Lower leg skin (tissue), 4 donors: Measurements from ENCODE around the gene TRMT11. TPM values are rescaled to one million over a fixed set of nuclear protein-coding genes. Genes with fewer than 3 reads are reported as not detected.
"Not testable (repeated sequence)": the region's sequence is repeated elsewhere in the genome, so short reads cannot be mapped to it uniquely, and the experiment has no call there.

Experiments used
- DNase-seq, 2 donors: peaks; one replicate each; pipeline ENCODE4 v3.0.0-alpha.2; 2019; ENCODE audit warnings: low spot score in 2 of 2
- H3K4me3 ChIP-seq: fragments of 200-600 bp; sonication (generic); 2 replicates; pipeline ENCODE4 v1.5.1; 2017; ENCODE audit warnings: mild to moderate bottlenecking, low read depth; ENCODE audit not compliant: poor library complexity, severe bottlenecking
- CTCF ChIP-seq, 3 donors: fragments of 450-650 bp; IDR thresholded peaks; one replicate each; pipeline ENCODE4 v1.5.1; 2016; ENCODE audit warnings: antibody characterized with exemption in 3 of 3, mild to moderate bottlenecking in 3 of 3, moderate library complexity in 2 of 3
- POLR2A ChIP-seq, 2 donors: fragments of 450-650 bp; IDR thresholded peaks; one replicate each; pipeline ENCODE4 v1.6.1; 2016 to 2017; ENCODE audit warnings: antibody characterized with exemption in 2 of 2, mild to moderate bottlenecking in 1 of 2, moderate library complexity in 1 of 2
- WGBS, 2 donors: methylation state at CpG; one replicate each; pipeline ENCODE4 v1.1.5; 2018; 5-methylcytosine and 5-hydroxymethylcytosine counted together
- intact Hi-C: fragments of 100-400 bp; cut with DNase I; formaldehyde crosslinking; loops from one replicate; pipeline ENCODE4 v1.15.0; 2023; ENCODE audit warnings: low total_unique reads
- total RNA-seq, 4 donors: library from RNA; depleted of rRNA; stranded (reverse); fragments of >200 nt; gene quantifications; one replicate each; pipeline ENCODE4 v1.1.0, GENCODE V29; 2016

TRMT11 gene
- total RNA-seq, 4 donors from 2014 or later, result 8.1 to 14.0 (median 11.0) TPM

- WGBS, 2 donors, result 55 to 56% methylated on average over 4 of the region's 4 CpGs
- no peak for DNase-seq
- TF ChIP-seq CTCF (IDR thresholded peaks at IDR 0.05) (no peak), POLR2A (IDR thresholded peaks at IDR 0.05) (no peak)
- no peak overlapping the region for H3K4me3 ChIP-seq
- intact Hi-C loops, result no loop called here
Measured at GRCh38 chr6:126054802-126055201, 68.5 kb downstream of the TRMT11 start.

GRCh38 chr6:126055449-126055848 lies 69.1 kb downstream of the TRMT11 start:
- H3K4me3 ChIP-seq, result no peak overlapping the region
- TF ChIP-seq POLR2A (IDR thresholded peaks at IDR 0.05), result no peak
- no peak for DNase-seq
- intact Hi-C loops, result no loop called here
- WGBS, 2 donors, result 89 to 95% methylated on average over 4 of the region's 4 CpGs

GRCh38 chr6:126056355-126057004 lies 70.1 kb downstream of the TRMT11 start:
- intact Hi-C loops, result no loop called here
- H3K4me3 ChIP-seq, result no peak overlapping the region
- DNase-seq, result no peak
- 90% methylated on average over 5 of the region's 5 CpGs for WGBS, 2 donors
- no peak for TF ChIP-seq CTCF (IDR thresholded peaks at IDR 0.05)
- TF ChIP-seq POLR2A (IDR thresholded peaks at IDR 0.05), result no peak

GRCh38 chr6:126058085-126058484 lies 71.7 kb downstream of the TRMT11 start:
- 98 to 100% methylated on average over 3 of the region's 3 CpGs for WGBS, 2 donors
- intact Hi-C loops, DNase-seq, H3K4me3 ChIP-seq: not testable (repeated sequence)

GRCh38 chr6:126060400-126060799 lies 74.1 kb downstream of the TRMT11 start:
- H3K4me3 ChIP-seq, result no peak overlapping the region
- WGBS, 2 donors, result 93 to 97% methylated on average over 5 of the region's 5 CpGs
- TF ChIP-seq CTCF (IDR thresholded peaks at IDR 0.05) (no peak), POLR2A (IDR thresholded peaks at IDR 0.05) (no peak)
- intact Hi-C loops, result no loop called here
- DNase-seq, result no peak

- WGBS, 2 donors, result 92% methylated on average over 6 of the region's 6 CpGs
- no peak for DNase-seq
- no peak overlapping the region for H3K4me3 ChIP-seq
- intact Hi-C loops, result no loop called here
- TF ChIP-seq CTCF (IDR thresholded peaks at IDR 0.05) (no peak), POLR2A (IDR thresholded peaks at IDR 0.05) (no peak)
Measured at GRCh38 chr6:126063512-126064146, 77.3 kb downstream of the TRMT11 start.
